HUES6 (cell line): ENCODE measurements around the gene SAMD10.
"Not testable (repeated sequence)": the region's sequence is repeated elsewhere in the genome, so short reads cannot be mapped to it uniquely, and the experiment has no call there.

Experiments
- H3K27ac ChIP-seq: 2 replicates; pipeline ENCODE4 v1.7.0; 2013; ENCODE audit warnings: low read depth, mild to moderate bottlenecking, low read length, inconsistent platforms
- H3K27me3 ChIP-seq: 2 replicates; pipeline ENCODE4 v1.6.1; 2013; ENCODE audit warnings: low read length; ENCODE audit not compliant: control insufficient read depth, insufficient read depth
- H3K36me3 ChIP-seq: 2 replicates; pipeline ENCODE4 v1.6.1; 2013; ENCODE audit warnings: low read length; ENCODE audit not compliant: control insufficient read depth, insufficient read depth
- H3K4me1 ChIP-seq: 2 replicates; pipeline ENCODE4 v1.6.1; 2013; ENCODE audit warnings: low read length; ENCODE audit not compliant: control insufficient read depth, insufficient read depth
- H3K4me3 ChIP-seq: 2 replicates; pipeline ENCODE4 v1.5.1; 2013; ENCODE audit warnings: low read depth, low read length
- H3K9ac ChIP-seq: one replicate; pipeline ENCODE4 v1.6.1; 2013; ENCODE audit warnings: mild to moderate bottlenecking, low read length
- H3K9me3 ChIP-seq: 2 replicates; pipeline ENCODE4 v1.6.1; 2013; ENCODE audit warnings: low read depth, low read length; ENCODE audit not compliant: control insufficient read depth, insufficient read depth

The SAMD10 gene

GRCh38 chr20:63966944-63967322 lies 12.5 kb downstream of the SAMD10 start:
- H3K27ac ChIP-seq, result no peak overlapping the region
- H3K27me3 ChIP-seq, result peaks cover 9% of the 10 kb centered on the region
- no peaks in the 10 kb centered on the region for H3K9me3 ChIP-seq
- no peak overlapping the region for H3K4me3 ChIP-seq
- peaks cover 7% of the 10 kb centered on the region for H3K4me1 ChIP-seq
- no peak overlapping the region for H3K9ac ChIP-seq
- peaks cover 44% of the 10 kb centered on the region for H3K36me3 ChIP-seq

- H3K27me3 ChIP-seq, result peaks cover 9% of the 10 kb centered on the region
- no peak overlapping the region for H3K9ac ChIP-seq
- no peaks in the 10 kb centered on the region for H3K9me3 ChIP-seq
- peaks cover 7% of the 10 kb centered on the region for H3K4me1 ChIP-seq
- no peak overlapping the region for H3K27ac ChIP-seq
- peaks cover 50% of the 10 kb centered on the region for H3K36me3 ChIP-seq
- no peak overlapping the region for H3K4me3 ChIP-seq
Observed at GRCh38 chr20:63966172-63966943, 13.1 kb downstream of the SAMD10 start.

GRCh38 chr20:63964412-63964811 lies 15.0 kb downstream of the SAMD10 start:
- Histone ChIP-seq H3K4me3 (no peak overlapping the region), H3K9ac (no peak overlapping the region), H3K27ac (no peak overlapping the region), H3K9me3 (no peaks in the 10 kb centered on the region), H3K27me3 (no peaks in the 10 kb centered on the region), H3K36me3 (peaks cover 61% of the 10 kb centered on the region), H3K4me1 (peaks cover 11% of the 10 kb centered on the region)

- H3K4me3 ChIP-seq, result no peak overlapping the region
- H3K4me1 ChIP-seq, result peaks cover 15% of the 10 kb centered on the region
- no peak overlapping the region for H3K9ac ChIP-seq
- H3K9me3 ChIP-seq, result no peaks in the 10 kb centered on the region
- peaks cover 65% of the 10 kb centered on the region for H3K36me3 ChIP-seq
- no peak overlapping the region for H3K27ac ChIP-seq
- H3K27me3 ChIP-seq, result no peaks in the 10 kb centered on the region
Observed at GRCh38 chr20:63963784-63964301, 15.6 kb downstream of the SAMD10 start.

- no peaks in the 10 kb centered on the region for H3K27me3 ChIP-seq
- H3K9ac ChIP-seq, result no peak overlapping the region
- no peak overlapping the region for H3K27ac ChIP-seq
- peaks cover 65% of the 10 kb centered on the region for H3K36me3 ChIP-seq
- peaks cover 15% of the 10 kb centered on the region for H3K4me1 ChIP-seq
- no peaks in the 10 kb centered on the region for H3K9me3 ChIP-seq
- no peak overlapping the region for H3K4me3 ChIP-seq
Observed at GRCh38 chr20:63963348-63963741, 16.1 kb downstream of the SAMD10 start.

GRCh38 chr20:63962426-63963347 lies 16.8 kb downstream of the SAMD10 start:
- Histone ChIP-seq H3K9me3 (no peaks in the 10 kb centered on the region), H3K4me3 (no peak overlapping the region), H3K4me1 (peaks cover 20% of the 10 kb centered on the region), H3K9ac (no peak overlapping the region), H3K27ac (no peak overlapping the region), H3K36me3 (peaks cover 64% of the 10 kb centered on the region), H3K27me3 (no peaks in the 10 kb centered on the region)

- H3K9ac ChIP-seq, result no peak overlapping the region
- H3K4me1 ChIP-seq, result peaks cover 20% of the 10 kb centered on the region
- no peaks in the 10 kb centered on the region for H3K27me3 ChIP-seq
- no peak overlapping the region for H3K27ac ChIP-seq
- H3K36me3 ChIP-seq, result peaks cover 56% of the 10 kb centered on the region
- no peaks in the 10 kb centered on the region for H3K9me3 ChIP-seq
- no peak overlapping the region for H3K4me3 ChIP-seq
Observed at GRCh38 chr20:63961664-63962425, 17.6 kb downstream of the SAMD10 start.

GRCh38 chr20:63960654-63961621 lies 18.5 kb downstream of the SAMD10 start:
- not testable (repeated sequence) for H3K9me3 ChIP-seq, H3K27me3 ChIP-seq, H3K4me3 ChIP-seq, H3K9ac ChIP-seq, H3K27ac ChIP-seq
- Histone ChIP-seq H3K4me1 (peaks cover 20% of the 10 kb centered on the region), H3K36me3 (peaks cover 47% of the 10 kb centered on the region)

GRCh38 chr20:63959699-63960075 lies 19.8 kb downstream of the SAMD10 start:
- no peak overlapping the region for H3K27ac ChIP-seq
- H3K9ac ChIP-seq, result no peak overlapping the region
- no peaks in the 10 kb centered on the region for H3K27me3 ChIP-seq
- no peak overlapping the region for H3K4me3 ChIP-seq
- H3K36me3 ChIP-seq, result peaks cover 46% of the 10 kb centered on the region
- H3K4me1 ChIP-seq, result peaks cover 20% of the 10 kb centered on the region
- no peaks in the 10 kb centered on the region for H3K9me3 ChIP-seq
